Uterus (tissue), 2 donors: ENCODE data around the gene APOL5.

Experiments
- POLR2A ChIP-seq, 2 donors: fragments of 450-650 bp; IDR thresholded peaks; one replicate each; pipeline ENCODE4 v1.6.1; 2016; ENCODE audit warnings: antibody characterized with exemption in 2 of 2, mild to moderate bottlenecking in 1 of 2, moderate library complexity in 1 of 2
- TF ChIP-seq, protein P1 (sequence below), 4 experiments: fragments of 200-600 bp in 2 of 4; fragments of 450-650 bp in 2 of 4; sonication (generic) in 2 of 4; IDR thresholded peaks; one replicate each; pipeline ENCODE4 v1.5.1; 2016 to 2019; ENCODE audit warnings: antibody characterized with exemption in 4 of 4, mild to moderate bottlenecking in 2 of 4, moderate library complexity in 1 of 4

DNA sequence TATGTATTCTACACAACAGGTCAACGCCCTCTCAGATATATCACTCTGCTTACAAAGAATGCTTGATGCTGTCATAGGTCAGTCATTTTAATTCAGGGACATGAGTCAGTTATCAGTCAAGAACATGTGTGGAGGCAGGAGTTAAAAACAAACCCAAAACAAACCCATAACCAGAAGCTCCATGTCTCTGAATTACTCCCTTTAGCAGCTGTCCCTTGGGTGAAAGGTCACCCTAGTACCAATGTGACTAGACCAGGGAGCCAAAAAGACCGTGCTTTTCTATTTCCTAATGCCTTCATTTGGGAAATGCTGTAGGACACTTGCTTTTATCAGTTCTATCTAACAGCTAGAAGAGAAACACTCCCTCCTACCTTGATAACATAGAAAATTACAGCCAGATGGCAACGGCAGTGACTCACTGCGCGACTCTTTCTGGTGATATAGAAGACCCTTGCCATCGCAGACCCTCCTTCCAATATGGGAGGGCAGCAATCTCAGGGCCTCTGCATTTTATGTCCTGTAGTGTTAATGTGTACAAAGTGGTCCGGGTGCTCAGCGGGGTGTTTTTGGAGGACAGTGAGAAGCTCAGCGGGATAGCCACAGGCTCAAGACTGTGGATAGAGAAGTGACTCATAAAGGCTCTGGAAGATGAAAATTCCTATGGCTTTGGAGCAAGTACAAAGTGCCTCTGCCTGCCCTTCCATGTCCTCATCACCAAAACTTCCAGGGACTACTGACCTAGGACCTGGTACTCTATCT is 24.8 kb downstream of the APOL5 start:
- TF ChIP-seq, protein P1, sequence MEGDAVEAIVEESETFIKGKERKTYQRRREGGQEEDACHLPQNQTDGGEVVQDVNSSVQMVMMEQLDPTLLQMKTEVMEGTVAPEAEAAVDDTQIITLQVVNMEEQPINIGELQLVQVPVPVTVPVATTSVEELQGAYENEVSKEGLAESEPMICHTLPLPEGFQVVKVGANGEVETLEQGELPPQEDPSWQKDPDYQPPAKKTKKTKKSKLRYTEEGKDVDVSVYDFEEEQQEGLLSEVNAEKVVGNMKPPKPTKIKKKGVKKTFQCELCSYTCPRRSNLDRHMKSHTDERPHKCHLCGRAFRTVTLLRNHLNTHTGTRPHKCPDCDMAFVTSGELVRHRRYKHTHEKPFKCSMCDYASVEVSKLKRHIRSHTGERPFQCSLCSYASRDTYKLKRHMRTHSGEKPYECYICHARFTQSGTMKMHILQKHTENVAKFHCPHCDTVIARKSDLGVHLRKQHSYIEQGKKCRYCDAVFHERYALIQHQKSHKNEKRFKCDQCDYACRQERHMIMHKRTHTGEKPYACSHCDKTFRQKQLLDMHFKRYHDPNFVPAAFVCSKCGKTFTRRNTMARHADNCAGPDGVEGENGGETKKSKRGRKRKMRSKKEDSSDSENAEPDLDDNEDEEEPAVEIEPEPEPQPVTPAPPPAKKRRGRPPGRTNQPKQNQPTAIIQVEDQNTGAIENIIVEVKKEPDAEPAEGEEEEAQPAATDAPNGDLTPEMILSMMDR (IDR thresholded peaks at IDR 0.05): no peak
- TF ChIP-seq POLR2A (IDR thresholded peaks at IDR 0.05): no peak
